Measurements from ENCODE around the gene SREBF1.

SREBF1 gene

DNA sequence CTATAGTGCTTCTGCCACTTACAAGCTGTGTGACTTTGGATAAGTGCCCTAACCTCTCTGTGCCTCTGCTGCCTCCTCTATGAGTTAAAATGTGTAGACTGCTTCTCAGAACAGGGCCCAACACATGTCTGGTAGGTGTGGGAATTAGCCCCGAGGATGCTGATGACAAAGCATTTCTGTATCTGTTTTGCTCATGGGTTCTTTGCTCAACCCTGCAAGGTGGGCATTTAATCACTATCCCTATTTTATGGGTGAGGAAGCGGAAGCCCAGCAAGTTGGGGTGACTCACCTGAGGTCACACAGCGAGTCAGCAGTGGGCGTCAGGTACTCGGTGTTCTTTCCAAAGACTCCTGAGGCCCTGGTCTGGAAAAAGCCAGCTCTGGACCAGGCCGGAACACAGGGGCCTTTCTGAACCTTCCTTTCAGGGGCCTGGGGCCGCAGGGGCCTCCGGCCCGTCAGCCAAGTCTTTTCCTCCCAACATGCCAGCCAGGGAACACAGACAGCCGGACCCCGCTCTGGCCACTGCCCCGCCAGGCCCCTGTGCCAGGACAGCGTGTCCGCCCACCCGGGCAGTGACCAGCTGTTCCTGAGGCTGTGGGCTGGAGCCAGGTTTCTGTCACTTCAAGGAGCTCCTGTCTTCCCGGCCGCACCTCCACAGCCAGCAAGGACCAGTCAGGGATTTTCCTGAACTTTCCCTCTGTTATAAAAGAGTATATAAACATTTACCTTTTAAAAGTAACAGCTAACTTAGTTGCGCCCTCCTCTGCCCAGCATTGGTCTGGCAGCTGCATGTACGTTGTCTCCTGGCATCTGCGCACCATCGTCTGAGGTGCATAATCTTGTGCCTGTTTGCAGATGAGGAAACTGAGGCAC lies 62.5 kb downstream of the SREBF1 start:
- DNase-seq: no peak

- no peak for DNase-seq
These were observed 64.6 kb downstream of the SREBF1 start for GRCh38 chr17:17772231-17772630.

GRCh38 chr17:17771498-17772201 lies 65.1 kb downstream of the SREBF1 start:
- DNase-seq: no peak

DNA sequence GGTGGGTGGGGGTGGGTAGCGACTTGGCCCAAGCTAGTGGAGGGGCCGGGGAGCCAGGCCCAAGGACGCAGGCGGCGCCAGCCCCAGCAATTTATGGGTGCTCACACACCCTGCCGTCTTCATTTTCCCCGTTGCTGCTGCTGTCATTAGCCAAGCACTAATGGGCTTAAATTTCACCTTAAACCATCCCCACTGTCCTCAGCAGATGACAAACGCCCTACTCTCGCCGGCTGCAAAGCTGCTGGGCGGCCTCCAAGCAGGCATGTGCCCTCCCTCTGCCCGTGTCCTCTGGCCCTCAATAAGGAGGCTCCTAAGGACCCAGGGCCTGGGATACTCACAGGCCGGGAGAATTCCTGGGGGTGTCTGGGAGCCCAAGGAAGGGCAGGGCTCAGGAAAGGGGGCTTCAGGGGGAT lies 66.1 kb downstream of the SREBF1 start:
- DNase-seq: no peak

- no peak for DNase-seq
These were observed 66.7 kb downstream of the SREBF1 start for GRCh38 chr17:17769869-17770631.

DNA sequence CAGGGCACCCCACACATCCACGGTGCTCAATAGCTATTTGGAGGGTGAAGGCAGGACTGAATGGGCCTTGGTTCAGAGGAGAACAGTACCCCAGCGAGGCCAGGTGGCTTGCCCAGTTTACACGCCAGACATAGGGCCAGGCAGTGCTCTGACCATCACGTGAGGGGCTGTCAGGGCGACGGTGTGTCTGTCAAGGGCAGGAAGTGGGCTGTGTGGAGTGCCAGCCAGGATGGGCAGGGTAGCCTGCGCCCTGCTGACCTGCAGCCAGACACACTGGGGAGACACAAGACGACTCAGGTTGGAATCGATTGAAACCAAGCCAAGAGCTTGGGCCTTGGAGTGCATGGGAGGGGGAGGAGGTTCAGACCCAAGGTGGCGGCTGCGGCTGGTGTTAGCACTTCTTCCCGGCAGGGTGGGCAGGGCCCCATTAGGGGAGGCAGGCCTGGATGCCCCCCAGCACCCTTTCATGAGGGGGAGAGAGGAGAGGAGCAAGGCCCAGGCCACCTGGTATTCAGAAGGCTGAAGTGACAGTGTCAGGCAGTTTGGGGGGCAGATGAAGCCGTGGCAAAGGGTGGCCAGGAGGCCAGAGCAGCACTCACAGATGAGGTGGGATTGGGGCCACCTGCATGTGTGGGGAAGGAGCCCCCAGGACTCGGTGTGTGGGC lies 68.2 kb downstream of the SREBF1 start:
- no peak for DNase-seq

DNA sequence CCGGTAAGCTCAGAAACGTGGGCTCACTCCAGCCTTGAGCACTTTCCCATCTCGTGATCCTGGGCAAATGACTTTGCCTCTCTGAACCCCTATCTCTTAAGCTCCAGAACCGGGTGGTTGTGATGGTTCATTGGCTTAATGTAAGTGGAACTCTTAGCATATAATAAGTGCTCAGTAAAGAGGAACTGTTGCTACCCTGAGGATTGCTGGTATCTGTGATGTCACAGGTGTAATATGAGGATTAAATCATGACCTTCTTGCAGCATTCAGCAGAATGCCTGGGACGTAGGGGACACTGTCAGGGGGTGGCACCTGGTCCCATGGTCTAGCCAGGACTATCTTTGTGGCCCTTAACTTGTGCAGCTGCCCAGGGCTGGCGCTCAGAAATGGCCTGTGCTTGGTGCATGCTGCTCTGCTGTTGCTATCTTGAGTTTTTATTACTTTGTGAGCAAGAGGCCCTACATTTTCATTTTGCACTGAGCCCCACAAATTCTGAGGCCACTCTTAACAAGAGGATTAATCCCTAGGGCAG lies 68.8 kb downstream of the SREBF1 start:
- DNase-seq: no peak

DNA sequence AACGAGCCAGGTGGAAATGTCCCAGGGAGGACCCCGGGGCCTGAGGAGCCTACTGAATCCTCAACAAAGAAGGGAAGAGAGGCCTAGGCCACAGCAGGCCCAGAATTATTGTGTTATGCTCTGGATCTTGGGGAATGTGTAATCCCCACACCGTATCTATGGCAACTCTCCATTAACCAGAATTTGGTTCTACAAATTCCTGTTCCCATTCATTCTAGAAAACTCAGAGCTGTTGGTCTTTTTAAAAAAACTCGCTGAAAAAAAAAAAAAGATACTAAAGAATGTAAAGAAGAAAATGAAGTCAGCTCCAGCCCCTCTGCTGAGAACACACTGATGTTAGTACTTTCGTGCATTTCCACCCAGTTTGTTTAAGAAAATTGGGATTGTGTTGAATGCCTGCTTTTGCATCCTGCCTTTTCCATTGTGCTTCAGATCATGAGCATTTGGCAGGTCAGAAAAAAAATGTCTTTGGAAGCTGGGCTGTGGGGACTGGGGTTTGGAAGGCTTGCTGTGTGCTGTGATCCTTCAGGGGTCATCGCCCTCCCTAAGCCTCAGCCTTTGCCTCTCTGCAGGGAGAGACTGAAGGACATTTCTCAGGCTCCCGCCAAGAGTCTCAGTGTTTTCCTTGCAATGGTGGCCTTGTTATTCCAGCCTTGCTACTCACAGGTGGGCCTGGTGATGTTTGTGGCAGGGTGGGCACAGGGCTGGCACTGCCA lies 69.5 kb downstream of the SREBF1 start:
- no peak for DNase-seq

- no peak for DNase-seq
These were observed 70.1 kb downstream of the SREBF1 start for GRCh38 chr17:17766744-17767120.

- no peak for DNase-seq
These were observed 70.6 kb downstream of the SREBF1 start for GRCh38 chr17:17766077-17766743.

DNA sequence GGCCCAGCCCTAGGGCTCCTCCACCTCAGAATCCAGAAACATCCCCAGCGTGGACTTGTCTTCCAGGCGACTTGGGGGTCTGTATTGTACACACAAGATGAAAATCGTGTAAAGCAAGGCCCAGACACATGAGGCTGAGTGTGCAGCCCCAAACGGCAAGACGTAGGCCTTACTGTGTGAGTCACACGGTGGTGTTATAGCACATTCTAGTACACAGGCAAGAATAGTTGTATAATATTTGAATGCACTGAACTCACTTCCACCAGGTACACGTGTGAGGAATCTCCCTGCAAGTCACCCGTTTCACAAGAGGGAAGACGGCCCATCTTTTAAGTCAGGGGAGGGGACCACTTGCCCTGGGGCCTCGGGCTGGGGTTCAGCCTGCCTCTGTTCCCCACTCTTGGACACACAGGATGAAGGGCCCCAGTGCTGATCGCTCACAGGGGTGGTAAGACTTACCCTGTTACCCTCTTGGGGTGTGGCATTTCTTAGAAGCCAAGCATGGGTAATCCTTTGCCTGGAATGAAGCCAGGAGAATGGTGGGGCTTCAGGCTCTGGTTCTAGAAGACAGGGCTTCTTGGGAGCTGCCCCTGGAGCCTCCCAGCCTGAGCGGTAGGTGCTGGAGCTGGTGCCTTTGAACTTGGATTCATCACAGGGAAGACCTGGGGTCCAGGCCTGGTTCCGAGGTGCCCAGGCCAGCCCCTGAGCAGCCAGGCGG lies 71.3 kb downstream of the SREBF1 start:
- no peak for DNase-seq

DNA sequence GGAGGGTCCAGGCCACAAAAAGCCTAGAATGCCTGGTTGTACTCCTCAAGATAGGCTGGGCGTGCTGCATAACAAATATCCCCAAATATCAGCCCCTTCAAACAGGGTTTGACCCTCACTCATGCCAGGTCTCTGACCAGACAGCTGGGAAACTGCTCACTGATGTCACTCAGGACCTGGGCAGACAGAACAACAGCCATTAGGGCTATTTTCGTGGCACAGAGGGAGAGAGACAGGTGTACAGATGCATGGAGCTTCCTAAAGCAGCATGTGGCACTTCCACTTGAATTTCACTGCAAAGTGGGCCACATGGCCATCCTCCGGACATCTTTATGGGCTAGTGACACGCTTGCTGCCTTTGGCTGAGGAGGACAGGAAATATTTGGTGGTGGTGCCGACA lies 73.1 kb downstream of the SREBF1 start:
- no peak for DNase-seq

DNA sequence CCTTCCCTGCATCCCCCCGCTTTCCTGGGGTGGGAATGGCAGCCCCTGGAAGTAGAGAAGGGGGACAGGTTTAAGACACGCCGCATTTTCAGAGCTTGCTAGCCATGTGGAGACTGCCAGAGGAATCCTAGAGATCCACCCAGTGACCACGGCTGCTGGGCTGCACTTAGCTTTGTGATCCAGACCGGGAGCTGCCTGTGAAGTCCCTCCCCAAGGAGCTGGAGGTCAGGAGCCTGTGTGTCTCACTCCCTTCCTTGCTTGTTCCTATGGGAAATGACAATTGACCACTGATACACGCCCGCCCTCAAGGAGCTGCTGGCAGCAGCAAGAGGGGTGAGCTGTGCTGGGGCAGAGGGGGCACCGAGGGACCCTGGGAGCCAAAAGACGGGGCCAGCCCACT lies 73.7 kb downstream of the SREBF1 start:
- DNase-seq: no peak

DNA sequence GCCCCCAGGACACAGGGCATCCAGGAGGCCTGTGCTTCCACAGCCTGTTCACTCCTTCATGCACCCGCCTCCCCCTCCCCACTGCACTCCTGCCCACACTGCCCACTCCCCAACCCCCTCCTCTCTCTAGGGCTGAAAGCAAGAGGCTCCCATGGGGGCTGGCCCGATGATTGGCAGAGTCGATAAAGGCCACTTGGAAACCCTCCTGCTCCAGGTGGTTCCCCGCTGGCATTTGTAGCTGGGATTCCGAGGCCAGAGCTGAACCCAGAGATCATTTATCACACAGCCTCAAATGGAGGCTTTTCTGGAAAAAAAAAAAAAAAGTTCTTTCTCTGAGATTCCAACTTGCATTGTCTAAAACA lies 74.1 kb downstream of the SREBF1 start:
- DNase-seq: no peak
